ENCODE results near the gene DGUOK.
"Not testable (repeated sequence)": the region's sequence is repeated elsewhere in the genome, so short reads cannot be mapped to it uniquely, and the experiment has no call there.

The DGUOK gene

GRCh38 chr2:73920577-73921545 lies 5.8 kb upstream of the DGUOK start:
- DNase-seq (ENCODE audit: low spot score): peak; percentile 64

- DNase-seq (ENCODE audit: low spot score): no peak
Observed at GRCh38 chr2:73921581-73921980, 5.1 kb upstream of the DGUOK start.

GRCh38 chr2:73922681-73923080 lies 4.0 kb upstream of the DGUOK start:
- no peak for DNase-seq (ENCODE audit: low spot score)

DNA sequence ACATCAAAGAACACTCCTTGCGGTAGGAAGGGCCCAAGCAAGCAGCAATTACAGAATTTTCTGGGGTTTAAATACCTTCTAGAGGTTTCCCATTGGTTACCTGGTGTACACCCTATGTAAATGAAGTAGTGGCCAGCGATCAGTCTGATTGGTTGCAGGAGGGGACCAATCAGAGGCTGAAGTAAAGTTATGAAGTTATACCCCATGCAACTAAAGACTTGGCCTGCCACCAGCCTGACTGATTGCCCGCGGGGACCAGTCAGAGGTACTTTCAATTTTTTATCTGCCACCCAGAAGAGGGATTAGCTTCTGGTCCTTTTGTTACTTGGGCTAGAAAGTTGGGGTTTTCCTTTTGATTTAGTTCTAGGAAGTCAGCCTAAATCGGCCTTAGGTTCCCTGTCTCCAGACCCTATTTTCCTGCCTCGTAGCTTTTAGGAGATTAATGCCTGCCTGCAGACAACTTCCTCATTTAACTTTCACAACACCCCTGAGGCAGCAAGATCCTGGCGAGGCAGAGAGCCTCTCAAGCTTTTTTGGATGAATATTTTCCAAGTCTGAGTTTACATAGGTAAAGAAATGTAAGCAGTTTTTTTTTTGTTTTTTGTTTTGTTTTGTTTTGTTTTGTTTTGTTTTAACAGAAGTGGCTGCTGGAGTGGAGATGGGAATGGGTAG lies 1.5 kb upstream of the DGUOK start:
- no peak for DNase-seq (ENCODE audit: low spot score)

GRCh38 chr2:73925853-73926492 lies 707 bp upstream of the DGUOK start:
- DNase-seq (ENCODE audit: low spot score): no peak

- no peak for DNase-seq (ENCODE audit: low spot score)
Observed at GRCh38 chr2:73927344-73927743, 664 bp downstream of the DGUOK start.

- DNase-seq (ENCODE audit: low spot score): no peak
Observed at GRCh38 chr2:73928963-73929347, 2.3 kb downstream of the DGUOK start.

GRCh38 chr2:73930386-73930785 lies 3.7 kb downstream of the DGUOK start:
- DNase-seq (ENCODE audit: low spot score): no peak

DNA sequence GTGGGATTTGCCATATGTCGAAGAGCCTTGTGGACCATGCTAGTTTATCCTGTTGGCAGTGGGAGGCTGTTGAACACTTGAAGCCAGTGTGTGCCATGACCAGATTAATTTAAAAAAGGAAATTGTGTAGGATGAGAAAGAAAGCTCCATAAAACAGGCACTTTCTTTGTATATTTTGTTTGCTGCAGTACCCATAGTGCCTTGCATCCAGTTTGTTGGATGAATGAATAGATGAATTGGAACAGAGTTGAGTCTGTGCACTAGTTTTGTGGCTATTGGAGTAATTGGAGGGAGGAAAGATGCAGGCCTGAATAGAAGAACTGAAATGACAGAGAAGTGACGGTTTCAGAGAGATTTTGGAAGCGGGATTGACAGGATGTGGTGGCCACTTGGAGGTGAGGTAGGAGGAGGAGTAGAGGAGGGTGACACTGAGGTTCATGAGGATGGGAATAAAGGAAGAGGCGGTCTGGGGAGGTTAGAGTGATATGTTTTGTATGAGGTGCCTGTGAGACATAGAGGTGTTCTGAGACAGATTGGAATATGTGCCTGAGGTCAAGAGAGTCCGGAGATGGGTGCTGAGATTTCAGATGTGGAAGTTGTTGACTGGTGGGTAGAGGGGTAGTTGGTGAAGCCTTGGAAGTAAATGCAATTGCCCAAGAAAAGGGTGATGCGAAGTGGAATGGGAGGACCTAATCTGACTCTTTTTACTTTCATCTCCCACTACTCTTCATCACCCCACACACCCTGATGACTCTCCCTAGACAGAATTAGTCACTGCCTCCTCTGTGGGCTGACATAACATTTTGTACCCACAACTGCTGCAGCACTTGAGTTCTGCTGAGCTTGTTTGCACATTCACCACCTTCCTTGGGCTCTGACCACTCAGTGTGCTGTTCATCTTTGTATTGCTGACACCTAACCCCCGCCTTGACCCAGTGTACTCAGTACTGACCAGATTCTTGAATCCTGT lies 5.1 kb downstream of the DGUOK start:
- no peak for DNase-seq (ENCODE audit: low spot score)

DNA sequence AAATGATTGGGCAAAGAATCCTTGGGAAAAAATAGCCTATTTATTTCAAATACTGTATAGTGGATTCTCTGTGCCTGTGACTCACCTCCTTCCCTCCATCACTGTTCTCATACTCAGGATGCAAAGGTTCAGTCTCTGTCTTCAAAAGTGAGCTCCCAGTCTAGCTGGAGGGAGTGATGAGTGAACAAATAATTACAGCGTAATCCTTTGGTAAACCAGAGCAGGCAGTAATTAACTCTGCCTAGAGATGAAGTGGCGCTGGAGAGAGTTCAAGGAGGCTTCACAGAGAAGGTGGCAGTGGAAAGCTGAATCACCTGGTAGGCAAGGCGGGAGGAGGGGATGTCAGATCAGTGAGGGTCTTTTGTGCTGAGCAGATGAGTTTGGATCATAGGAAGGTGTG lies 6.5 kb downstream of the DGUOK start:
- no peak for DNase-seq (ENCODE audit: low spot score)

DNA sequence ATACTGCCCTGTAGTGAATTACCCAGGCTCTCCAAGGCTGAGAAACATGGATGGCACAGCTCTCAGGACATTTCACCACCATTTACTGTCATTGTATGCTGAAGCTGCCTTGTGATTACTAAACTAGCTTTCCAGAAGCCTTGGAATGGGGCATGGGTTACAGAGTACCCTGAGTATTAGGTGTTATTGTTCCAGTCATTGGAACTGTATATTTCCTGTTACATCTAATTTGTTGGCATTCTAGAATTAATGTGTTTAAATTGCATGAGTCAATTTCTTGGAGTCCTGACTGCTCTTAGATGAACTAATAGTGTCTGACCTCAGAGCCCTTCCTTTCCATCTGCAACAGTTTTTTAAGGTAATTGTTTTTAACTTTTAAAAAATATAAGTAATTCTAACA lies 9.0 kb downstream of the DGUOK start:
- no peak for DNase-seq (ENCODE audit: low spot score)

DNA sequence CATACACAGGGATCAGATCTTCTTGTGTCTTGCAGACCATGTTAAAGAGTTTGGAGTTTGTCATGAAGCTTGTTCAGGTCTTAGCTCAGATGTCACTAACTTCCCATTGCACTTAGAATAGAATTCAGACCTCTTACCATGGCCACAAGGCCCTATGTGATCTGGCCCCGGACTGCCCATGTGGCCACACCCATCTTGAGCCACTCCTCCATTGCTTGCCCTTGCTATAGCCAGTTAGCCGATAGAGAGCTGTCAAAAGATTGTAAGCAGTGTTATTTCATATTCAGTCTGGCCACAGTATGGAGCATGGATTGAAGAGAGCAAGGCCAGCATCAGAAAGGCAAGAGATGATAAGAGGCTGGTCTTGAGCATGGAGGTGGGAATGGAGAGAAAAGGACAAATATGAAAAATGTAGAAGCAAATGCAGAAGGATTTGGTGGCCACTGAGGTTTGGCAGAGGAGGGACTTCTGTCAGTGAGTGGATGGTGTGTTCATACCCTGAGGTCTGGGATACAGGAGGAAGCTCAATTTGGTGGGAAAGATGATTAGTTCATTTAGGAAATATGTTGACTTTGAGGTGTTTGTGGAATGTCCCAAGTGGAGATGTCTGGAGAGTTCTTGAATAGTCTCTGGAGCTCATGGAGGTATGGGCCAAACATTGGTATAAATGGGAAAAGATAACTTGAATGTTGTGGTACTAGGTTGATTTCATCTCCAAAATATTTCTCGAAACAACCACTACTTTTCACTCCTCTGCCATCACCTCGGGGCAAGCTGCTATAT lies 10.6 kb downstream of the DGUOK start:
- no peak for DNase-seq (ENCODE audit: low spot score)

DNA sequence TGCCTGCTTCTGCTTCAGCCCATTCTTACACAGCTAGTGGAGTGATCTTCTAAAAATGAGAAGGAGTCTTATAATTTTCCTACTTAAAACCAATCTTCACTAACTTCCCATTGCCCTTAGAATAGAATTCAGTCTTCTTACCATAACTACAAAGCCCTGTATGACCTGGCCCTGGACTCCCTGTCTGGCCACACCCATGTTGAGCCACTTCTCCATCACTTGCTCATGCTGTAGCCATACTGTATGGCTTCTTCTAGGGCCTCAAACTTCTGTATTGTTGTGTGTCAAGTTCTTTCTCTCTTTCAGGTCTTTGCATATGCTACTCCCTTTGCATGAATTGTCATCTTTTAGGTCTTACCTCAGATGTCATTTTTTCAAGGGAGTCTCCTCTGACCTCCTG lies 11.2 kb downstream of the DGUOK start:
- no peak for DNase-seq (ENCODE audit: low spot score)

DNA sequence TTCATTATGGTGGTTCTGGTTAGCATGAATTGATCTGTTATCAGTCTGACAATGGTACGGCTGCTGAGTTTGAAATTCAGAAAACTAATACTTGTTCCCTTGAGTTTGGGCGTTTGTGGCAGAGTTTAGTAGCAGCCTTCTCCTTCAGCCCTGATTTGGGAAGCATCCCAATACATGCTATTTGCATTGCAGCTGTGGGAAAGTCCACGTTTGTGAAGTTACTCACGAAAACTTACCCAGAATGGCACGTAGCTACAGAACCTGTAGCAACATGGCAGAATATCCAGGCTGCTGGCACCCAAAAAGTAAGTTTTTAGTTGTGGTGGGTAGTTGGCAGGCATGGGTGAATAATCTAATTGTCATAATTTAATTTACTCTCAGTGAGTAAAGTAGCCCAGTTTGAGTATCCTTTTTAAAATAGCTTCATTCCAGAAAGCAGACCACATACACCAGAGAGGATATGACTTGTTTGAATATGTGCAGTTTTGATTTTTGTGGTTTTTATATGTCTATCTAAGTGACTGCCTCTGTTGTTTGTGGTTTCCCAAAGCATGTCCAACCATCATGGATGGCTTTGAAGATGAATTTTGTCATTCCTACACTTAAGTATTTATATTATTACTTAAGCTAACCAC lies 12.2 kb downstream of the DGUOK start:
- no peak for DNase-seq (ENCODE audit: low spot score)

- DNase-seq (ENCODE audit: low spot score): no peak
Observed at GRCh38 chr2:73939419-73939818, 12.7 kb downstream of the DGUOK start.

DNA sequence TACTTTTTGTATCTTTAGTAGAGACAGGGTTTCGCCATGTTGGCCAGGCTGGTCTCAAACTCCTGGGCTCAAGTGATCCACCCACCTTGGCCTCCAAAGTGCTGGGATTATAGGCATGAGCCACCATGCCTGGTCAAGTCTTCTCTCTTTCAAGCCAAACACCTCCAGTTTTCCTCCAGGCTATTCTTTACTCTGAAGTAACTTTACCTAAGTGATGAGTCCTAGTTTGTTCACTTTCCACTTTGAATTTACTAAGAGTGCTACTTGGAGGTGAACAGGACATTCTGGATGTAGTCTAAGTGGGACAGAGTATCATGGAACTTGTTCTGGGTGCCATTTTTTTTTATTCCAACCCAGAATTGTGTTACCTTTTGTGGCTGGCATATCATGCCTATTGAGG lies 13.4 kb downstream of the DGUOK start:
- DNase-seq (ENCODE audit: low spot score): not testable (repeated sequence)

DNA sequence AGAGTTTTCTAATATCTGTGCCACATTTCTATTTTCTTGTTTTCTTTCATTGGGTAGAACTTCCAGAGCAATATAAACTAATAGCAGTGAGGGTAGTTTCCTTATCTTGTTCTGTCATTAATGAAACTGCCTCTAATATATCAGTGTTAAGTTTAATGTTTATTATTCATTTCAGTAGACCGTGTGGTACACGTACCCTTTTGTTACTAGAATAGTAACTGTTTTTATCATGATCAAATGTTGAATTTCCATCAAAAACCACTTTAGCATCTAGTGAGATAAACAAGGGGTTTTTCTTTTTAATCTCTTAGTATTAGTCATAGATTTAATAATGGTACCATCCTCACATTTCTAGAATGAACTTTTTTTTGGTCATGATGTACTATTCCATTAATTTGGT lies 16.0 kb downstream of the DGUOK start:
- DNase-seq (ENCODE audit: low spot score): no peak

DNA sequence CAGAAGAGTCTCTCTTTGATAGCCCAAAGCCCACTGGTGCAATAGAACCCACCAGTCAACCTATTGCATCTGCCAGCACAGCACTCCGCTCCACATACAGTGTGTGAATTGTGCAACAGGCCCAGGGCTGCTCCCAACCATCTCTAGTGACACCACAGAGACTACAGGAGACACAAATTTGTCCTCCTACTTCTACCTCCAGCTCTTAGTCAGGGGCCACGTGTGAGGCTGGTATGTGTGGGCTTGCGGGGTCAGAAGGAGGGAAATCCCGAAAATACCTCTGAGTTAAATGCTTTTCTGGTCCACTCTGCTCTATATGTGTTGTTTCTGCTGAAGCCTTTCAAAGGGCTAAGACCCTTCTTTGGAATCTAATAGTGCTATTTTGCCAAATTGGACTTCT lies 18.0 kb downstream of the DGUOK start:
- no peak for DNase-seq (ENCODE audit: low spot score)

GRCh38 chr2:73946215-73946614 lies 19.5 kb downstream of the DGUOK start:
- no peak for DNase-seq (ENCODE audit: low spot score)

GRCh38 chr2:73946666-73947065 lies 20.0 kb downstream of the DGUOK start:
- DNase-seq (ENCODE audit: low spot score): no peak
